GM15510 (cell line): ENCODE measurements around the gene ANGEL1.

ENCODE experiments used
- POLR2A ChIP-seq: IDR thresholded peaks from 3 replicates; pipeline ENCODE4 v1.6.1; 2011; ENCODE audit warnings: borderline replicate concordance; ENCODE audit not compliant: insufficient read length; ENCODE audit errors: extremely low read depth

ANGEL1 gene

DNA sequence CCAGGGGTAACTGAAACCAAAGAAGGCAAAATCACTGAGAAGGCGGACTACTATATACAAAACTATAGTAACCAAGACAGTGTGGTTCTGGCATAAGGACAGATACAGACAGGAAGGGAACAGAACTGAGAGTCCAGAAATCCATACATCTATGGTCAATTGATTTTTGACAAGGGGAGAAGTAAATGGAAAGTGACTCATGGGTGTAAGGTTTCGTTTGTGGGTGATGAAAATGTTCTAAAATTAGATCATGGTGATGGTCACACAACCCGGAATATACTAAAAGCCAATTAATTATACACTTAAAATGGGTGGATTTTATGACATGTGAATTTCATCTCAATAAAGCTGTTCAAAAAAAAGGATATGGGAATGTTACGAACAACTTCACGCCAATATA lies 18.7 kb downstream of the ANGEL1 start:
- no peak for TF ChIP-seq POLR2A

- no peak for TF ChIP-seq POLR2A
These were observed 19.4 kb downstream of the ANGEL1 start for GRCh38 chr14:76793324-76793723.

DNA sequence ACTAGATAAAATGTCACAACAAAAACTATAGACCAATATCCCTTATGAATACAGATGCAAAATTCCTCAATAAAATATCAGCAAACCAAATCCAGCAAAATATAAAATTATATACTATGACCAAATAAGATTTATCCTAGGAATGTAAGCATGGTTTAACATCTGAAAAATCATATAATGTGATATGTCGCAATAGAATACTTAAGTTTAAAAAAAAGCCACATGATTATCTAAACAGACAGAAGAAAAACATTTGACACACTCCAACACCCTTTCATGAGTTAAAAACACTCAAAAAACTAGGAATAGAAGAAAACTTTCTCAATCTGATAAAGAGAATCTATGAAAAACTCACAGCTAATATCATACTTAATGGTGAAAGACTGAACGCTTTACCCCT lies 20.3 kb downstream of the ANGEL1 start:
- no peak for TF ChIP-seq POLR2A

DNA sequence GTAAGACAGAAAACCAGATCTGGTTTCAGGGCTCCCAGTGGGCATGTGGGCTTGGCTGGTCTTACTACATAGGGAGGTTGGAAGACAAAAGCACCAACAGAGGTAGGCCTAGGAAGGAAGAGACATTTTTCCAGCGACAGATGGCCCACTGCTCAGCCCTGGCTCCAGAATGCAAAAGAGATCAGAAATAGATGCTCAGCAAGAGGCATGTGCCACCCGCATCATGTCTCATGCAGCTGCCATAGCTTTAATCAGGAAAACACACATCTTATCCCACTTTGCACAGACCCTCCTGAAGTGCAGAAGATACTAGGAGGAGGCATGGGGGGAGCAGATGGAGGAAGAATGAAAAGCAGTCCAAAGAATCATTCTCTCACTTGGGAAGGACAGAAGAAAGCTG lies 26.1 kb downstream of the ANGEL1 start:
- no peak for TF ChIP-seq POLR2A

- no peak for TF ChIP-seq POLR2A
These were observed 27.8 kb downstream of the ANGEL1 start for GRCh38 chr14:76784881-76785280.

GRCh38 chr14:76784266-76784874 lies 28.3 kb downstream of the ANGEL1 start:
- TF ChIP-seq POLR2A, result no peak

DNA sequence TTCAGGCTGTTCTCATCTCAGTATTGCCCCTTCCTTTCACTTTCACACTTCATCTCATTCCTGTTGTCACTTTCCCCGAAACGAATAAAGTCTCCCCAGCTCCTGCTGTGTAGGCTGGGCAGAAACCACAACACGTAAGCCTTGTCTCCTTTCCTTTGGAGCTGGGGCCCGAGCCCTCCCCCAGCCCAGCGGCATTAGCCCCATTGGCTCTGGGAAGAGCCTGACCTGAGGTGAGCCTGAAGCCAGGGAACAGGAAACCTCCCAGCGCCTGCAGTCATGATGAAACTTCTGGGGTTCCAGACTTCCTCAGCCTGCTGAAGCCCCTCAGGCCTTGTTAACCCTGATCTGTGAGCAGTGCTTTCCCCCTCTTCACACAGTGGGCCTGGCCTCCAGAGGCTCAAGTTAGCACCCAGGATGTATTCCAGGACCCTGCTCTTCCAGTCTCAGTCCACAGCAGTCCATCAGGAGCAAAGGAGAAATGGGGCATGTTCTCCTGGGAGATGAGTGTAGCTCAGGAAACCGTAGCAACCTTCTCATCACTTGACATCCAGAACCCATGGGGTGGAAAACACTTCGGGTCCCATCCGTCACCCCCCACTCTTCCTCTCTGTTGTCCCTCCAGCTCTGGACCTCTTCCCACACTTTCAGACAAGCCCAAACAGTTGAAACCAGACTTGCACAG lies 29.7 kb downstream of the ANGEL1 start:
- TF ChIP-seq POLR2A, result no peak

- TF ChIP-seq POLR2A, result no peak
These were observed 30.4 kb downstream of the ANGEL1 start for GRCh38 chr14:76782115-76782884.

DNA sequence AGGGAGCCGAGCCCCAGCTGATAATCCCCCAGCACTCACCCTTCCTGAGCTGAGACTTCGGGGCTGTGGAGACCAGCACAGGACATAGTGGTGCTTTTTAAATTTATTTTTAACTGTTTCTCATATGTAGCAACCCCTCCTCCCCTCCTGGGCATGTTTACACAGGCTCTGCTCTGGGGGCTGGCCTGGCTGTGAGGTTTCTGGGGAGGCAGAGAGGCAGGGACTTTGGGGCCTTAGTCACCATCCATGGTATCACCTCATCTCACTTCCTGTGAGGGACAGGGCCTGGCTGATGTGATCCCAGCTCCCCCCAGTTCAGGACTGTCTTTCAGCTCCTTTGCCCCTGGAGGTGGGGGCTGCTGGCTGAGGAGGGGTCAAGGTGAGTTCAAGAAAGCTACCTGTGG lies 31.0 kb downstream of the ANGEL1 start:
- no peak for TF ChIP-seq POLR2A

GRCh38 chr14:76780875-76781647 lies 31.6 kb downstream of the ANGEL1 start:
- no peak for TF ChIP-seq POLR2A

DNA sequence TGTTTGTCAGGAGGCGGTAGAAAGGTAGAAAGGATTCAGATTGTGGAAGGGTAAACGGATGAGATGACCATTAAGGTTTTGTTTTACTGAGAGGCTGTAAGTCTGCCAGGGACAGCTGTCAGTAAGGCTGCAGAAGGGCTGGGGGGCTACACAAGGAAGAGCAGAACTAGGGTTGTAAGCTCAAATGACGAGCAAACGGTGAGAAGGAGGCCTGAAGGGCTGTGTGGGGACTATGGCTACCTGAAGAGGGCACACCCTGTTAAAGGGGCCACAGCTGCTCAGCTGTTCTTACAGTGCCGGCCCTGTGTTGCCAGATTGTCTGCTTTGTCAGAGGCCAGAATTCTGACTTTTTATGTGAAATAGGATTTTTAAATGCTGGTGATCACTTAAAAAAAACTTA lies 32.3 kb downstream of the ANGEL1 start:
- no peak for TF ChIP-seq POLR2A

- no peak for TF ChIP-seq POLR2A
These were observed 32.7 kb downstream of the ANGEL1 start for GRCh38 chr14:76780058-76780345.

GRCh38 chr14:76779221-76780057 lies 33.2 kb downstream of the ANGEL1 start:
- TF ChIP-seq POLR2A, result no peak

DNA sequence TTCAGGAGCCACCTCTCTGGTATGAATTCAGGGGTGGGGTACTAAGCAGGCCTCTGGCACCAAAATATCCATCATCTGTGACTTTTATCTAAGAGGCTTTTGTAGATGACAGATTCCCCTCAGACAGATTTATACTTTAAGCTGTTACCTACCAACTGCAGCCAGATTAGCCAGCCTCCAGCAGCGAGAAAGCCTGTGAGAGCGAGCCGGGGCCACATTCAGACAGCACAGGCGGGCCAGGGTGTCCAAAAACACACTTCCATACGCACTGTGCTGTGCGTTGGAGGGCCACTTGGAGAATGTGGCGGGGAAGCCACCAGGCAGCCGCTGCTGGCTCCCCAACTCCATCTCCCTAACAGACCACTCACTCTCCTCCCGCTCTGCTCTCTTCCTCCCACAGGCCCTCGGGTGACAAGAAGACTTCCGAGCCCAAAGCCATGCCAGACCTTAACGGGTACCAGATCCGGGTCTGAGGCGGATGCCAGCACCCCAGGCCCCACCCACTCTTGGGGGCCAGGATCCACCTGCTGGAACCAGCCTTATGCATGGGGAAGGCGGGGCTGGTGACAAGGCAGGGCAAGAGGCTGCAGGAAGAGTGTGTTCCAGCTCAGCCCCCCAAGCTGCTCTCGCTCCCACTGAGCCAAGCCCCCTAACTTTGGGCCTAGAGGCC lies 34.0 kb downstream of the ANGEL1 start:
- TF ChIP-seq POLR2A, result no peak
